HT1080 (cell line): ENCODE data around the gene ZPR1. TPM values are rescaled to one million over a fixed set of nuclear protein-coding genes. Genes with fewer than 3 reads are reported as not detected.

Experiments
- total RNA-seq: library from RNA; depleted of rRNA; stranded (reverse); fragments of >200 nt; shearing (Covaris generic); gene quantifications from 2 replicates; pipeline ENCODE4 v1.2.3, GENCODE V29; 2014; rRNA removed

The ZPR1 gene
- total RNA-seq, 1 experiment from 2014 or later = 106 TPM

Other genes starting within 250 kb of the ZPR1 start
- gene BUD13, start 15.0 kb downstream of the ZPR1 start, total RNA-seq = 22.9 and 27.9 TPM in 2 replicates
- 0.23 TPM in 1 of 2 replicates, not detected in the other for gene APOA5, start 3.9 kb upstream of the ZPR1 start, total RNA-seq
- not detected in 2 replicates for gene APOA4, start 35.3 kb upstream of the ZPR1 start, total RNA-seq
- gene APOC3, start 41.9 kb upstream of the ZPR1 start, total RNA-seq = not detected in 2 replicates
- 0.14 and 0.27 TPM in 2 replicates for gene APOA1, start 49.6 kb upstream of the ZPR1 start, total RNA-seq